ENCODE measurements around the gene EGFR.

DNA sequence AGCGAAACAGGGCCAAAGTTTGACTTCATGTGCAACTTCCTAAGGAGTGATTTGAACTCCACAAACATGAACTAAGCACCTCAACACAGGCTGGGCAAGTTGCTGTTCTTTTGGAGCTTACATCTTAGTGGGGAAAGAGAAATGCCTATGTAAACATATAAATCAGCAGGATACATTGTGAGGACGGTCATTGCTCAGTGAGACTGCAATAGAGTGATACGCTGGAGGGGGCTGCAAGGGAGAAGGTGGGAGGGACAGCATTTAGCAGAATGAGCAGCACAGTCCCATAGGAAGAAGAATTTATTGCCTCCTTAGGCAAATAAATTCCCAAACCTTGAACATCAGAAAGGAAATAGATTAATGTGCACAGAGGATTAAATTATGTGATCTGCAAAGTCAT, 90.0 kb downstream of the EGFR start:
- TF ChIP-seq, protein P1, sequence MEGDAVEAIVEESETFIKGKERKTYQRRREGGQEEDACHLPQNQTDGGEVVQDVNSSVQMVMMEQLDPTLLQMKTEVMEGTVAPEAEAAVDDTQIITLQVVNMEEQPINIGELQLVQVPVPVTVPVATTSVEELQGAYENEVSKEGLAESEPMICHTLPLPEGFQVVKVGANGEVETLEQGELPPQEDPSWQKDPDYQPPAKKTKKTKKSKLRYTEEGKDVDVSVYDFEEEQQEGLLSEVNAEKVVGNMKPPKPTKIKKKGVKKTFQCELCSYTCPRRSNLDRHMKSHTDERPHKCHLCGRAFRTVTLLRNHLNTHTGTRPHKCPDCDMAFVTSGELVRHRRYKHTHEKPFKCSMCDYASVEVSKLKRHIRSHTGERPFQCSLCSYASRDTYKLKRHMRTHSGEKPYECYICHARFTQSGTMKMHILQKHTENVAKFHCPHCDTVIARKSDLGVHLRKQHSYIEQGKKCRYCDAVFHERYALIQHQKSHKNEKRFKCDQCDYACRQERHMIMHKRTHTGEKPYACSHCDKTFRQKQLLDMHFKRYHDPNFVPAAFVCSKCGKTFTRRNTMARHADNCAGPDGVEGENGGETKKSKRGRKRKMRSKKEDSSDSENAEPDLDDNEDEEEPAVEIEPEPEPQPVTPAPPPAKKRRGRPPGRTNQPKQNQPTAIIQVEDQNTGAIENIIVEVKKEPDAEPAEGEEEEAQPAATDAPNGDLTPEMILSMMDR (conservative IDR thresholded peaks at IDR 0.05), result no peak
- no peak for TF ChIP-seq ZFX (IDR thresholded peaks at IDR 0.05)

Measured in C4-2B (cell line).